Ishikawa (cell line): ENCODE measurements around the gene TSPEAR.

Experiments used
- EGR1 ChIP-seq: IDR thresholded peaks from 2 replicates; pipeline ENCODE4 v1.6.1; 2012
- EP300 ChIP-seq: IDR thresholded peaks from 2 replicates; pipeline ENCODE4 v1.6.1; 2012; ENCODE audit warnings: borderline replicate concordance
- RAD21 ChIP-seq: IDR thresholded peaks from 2 replicates; pipeline ENCODE4 v1.6.1; 2012; ENCODE audit warnings: low read depth
- TF ChIP-seq, protein P1 (sequence below): IDR thresholded peaks from 2 replicates; pipeline ENCODE4 v1.6.1; 2012

DNA sequence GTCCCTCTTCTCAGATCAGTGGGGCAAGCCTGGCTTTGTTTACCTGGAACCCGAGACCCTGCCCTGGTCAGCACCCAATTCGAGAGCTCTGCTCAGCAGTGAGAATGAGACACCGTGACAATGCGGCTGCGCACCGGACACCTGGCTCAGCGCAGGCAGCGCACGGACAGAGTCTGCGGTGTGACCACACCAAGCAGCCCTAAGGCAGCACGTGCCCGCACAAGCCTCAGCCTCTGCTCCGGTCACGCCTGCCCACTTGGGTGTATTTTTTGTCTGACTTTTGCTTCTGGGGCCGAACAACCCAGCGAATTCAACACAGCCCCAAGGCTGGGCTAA, 94.8 kb downstream of the TSPEAR start:
- TF ChIP-seq, protein P1, sequence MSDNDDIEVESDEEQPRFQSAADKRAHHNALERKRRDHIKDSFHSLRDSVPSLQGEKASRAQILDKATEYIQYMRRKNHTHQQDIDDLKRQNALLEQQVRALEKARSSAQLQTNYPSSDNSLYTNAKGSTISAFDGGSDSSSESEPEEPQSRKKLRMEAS = no peak
- TF ChIP-seq EP300 (no peak), RAD21 (no peak), EGR1 (no peak)
